Measurements from ENCODE around the gene CBLN3. TPM values are rescaled to one million over a fixed set of nuclear protein-coding genes. Genes with fewer than 3 reads are reported as not detected.

Gene CBLN3
- total RNA-seq, 2 experiments from 2014 or later = 2.0 to 6.7 TPM

DNA sequence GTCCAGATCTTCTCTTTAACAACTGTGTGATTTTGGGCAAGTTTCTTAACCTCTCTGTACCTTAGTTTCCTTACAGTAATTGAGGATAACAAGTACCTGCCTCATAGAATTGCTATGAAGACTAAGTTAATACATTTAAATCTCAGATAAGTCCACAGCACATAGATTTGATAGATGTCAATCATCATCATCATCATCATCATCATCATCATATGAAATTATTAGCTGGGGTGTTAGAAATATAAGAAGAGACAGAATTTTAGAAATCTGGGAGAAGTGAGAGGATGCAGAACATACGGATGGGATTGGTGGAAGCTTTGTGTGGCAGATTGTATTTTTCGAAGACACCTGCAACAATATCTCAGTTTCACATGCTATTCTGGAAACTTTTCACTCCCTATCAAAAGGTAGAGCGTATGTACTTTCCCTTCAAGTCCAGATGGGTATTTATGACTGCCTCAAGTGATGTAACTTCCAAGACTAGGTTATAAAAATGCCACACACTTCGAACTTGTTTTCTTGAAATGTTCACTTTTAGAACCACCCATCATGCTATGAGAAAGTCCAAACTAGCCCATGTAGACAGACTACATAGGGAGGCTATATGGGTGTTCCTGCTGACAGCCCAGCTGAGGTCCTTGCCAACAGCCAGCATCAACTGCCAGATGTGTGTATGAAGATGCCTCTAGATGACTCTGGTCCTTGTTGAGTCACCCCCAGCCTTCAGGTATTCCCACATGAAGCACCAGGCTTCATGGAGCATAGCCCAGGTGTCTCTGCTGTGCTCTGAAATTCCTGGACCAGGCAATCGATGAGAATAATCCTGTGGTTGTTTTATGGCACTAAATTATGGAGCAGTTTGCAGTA is 33.8 kb upstream of the CBLN3 start:
- POLR2A ChIA-PET = interaction anchor here (1.0 kb wide), 1 partner anchor 22 kb away, joined by 4 read pairs; no protein-coding TSS in a partner anchor
- Histone ChIP-seq H2AFZ (ENCODE audit: low read length) (peak overlapping the region; percentile 12; the same call in 1 of the 2 replicates), H3K36me3 (ENCODE audit: insufficient read depth, low read length) (no peaks in the 10 kb centered on the region), H3K4me1 (ENCODE audit: insufficient read depth, low read length, poor library complexity, severe bottlenecking) (peaks cover 29% of the 10 kb centered on the region), H4K20me1 (ENCODE audit: insufficient read depth, low read length) (no peaks in the 10 kb centered on the region), H3K4me3 (ENCODE audit: low read depth, low read length, poor library complexity, severe bottlenecking) (peak overlapping the region; percentile 14), H3K9me2 (ENCODE audit: insufficient read depth, low read length) (no peaks in the 10 kb centered on the region), H3K27ac (ENCODE audit: low read depth, low read length, poor library complexity, severe bottlenecking) (peak overlapping the region; percentile 82), H3K4me2 (ENCODE audit: low read length) (peak overlapping the region; percentile 53), H3K9me3 (ENCODE audit: low read length) (no peaks in the 10 kb centered on the region), H3K79me2 (ENCODE audit: insufficient read depth, low read depth, low read length) (no peaks in the 10 kb centered on the region)
- no peak for TF ChIP-seq EZH2phosphoT487 (IDR thresholded peaks at IDR 0.05; ENCODE audit: borderline replicate concordance, low read depth, low read length)
- TF ChIP-seq, protein P1, sequence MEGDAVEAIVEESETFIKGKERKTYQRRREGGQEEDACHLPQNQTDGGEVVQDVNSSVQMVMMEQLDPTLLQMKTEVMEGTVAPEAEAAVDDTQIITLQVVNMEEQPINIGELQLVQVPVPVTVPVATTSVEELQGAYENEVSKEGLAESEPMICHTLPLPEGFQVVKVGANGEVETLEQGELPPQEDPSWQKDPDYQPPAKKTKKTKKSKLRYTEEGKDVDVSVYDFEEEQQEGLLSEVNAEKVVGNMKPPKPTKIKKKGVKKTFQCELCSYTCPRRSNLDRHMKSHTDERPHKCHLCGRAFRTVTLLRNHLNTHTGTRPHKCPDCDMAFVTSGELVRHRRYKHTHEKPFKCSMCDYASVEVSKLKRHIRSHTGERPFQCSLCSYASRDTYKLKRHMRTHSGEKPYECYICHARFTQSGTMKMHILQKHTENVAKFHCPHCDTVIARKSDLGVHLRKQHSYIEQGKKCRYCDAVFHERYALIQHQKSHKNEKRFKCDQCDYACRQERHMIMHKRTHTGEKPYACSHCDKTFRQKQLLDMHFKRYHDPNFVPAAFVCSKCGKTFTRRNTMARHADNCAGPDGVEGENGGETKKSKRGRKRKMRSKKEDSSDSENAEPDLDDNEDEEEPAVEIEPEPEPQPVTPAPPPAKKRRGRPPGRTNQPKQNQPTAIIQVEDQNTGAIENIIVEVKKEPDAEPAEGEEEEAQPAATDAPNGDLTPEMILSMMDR (conservative IDR thresholded peaks at IDR 0.05; ENCODE audit: low read length) = no peak
- peak; percentile 64 for DNase-seq (ENCODE audit: low spot score)
- CTCF ChIA-PET (ENCODE audit: unreplicated experiment) = no interaction called here
- TSS peak; percentile 50 for BruUV-seq (replicated peaks)
- intact Hi-C loops (cut with micrococcal nuclease; ENCODE audit: unreplicated experiment) = no loop called here

DNA sequence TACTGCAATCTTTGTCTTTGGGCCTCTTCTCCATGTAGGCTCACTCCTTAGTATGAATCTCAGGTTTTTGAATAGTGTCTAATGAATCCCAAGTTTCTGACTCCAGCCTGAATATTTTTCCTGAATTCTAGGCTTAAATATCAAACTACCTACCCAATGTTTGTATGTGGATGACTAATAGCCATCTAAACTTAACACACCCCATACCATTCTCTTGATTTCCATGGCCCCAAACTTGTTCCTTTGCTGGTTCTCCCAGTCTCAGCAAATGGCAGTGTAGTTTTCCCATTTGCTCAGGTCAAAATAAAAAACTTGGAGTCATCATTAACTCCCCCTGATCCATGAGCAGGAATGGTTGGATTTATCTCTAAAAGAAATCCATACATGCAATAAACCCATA is 31.9 kb upstream of the CBLN3 start:
- Histone ChIP-seq H3K27ac (ENCODE audit: low read depth, low read length, poor library complexity, severe bottlenecking) (no peak overlapping the region), H2AFZ (ENCODE audit: low read length) (no peak overlapping the region), H3K36me3 (ENCODE audit: insufficient read depth, low read length) (no peaks in the 10 kb centered on the region), H3K9me3 (ENCODE audit: low read length) (no peaks in the 10 kb centered on the region), H3K79me2 (ENCODE audit: insufficient read depth, low read depth, low read length) (no peaks in the 10 kb centered on the region), H3K4me3 (ENCODE audit: low read depth, low read length, poor library complexity, severe bottlenecking) (no peak overlapping the region), H3K9me2 (ENCODE audit: insufficient read depth, low read length) (no peaks in the 10 kb centered on the region), H3K4me2 (ENCODE audit: low read length) (no peak overlapping the region), H4K20me1 (ENCODE audit: insufficient read depth, low read length) (no peaks in the 10 kb centered on the region), H3K4me1 (ENCODE audit: insufficient read depth, low read length, poor library complexity, severe bottlenecking) (peaks cover 29% of the 10 kb centered on the region)
- no peak for DNase-seq (ENCODE audit: low spot score)
- no peak for TF ChIP-seq EZH2phosphoT487 (IDR thresholded peaks at IDR 0.05; ENCODE audit: borderline replicate concordance, low read depth, low read length)
- TF ChIP-seq, protein P1 (conservative IDR thresholded peaks at IDR 0.05; ENCODE audit: low read length) = no peak
- ChIA-PET CTCF (ENCODE audit: unreplicated experiment) (no interaction called here), POLR2A (no interaction called here)
- intact Hi-C loops (cut with micrococcal nuclease; ENCODE audit: unreplicated experiment) = no loop called here
- BruUV-seq (replicated peaks) = no TSS peak

DNA sequence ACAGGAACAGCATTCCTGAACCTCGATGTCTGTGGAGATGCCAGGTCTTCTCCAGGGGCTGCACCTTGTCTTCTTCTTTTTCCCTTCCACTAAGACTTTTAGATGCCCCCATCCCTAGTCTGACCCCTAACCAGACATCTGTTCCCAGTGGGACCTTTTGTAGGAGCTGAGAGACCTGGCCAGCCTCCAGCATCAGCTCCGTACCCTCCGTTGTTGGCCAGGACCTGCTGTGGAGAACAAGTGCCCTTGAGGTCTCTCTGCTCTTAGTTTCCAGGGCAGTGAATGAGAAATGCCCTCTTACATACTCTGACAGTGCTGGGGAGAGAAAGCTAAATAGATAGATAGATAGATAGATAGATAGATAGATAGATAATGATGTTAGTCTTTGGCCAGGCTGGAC is 29.9 kb upstream of the CBLN3 start:
- 0 out of 2 replicates have a peak, but pooled peaks cover 2% of the 10 kb centered on the region for H3K9me3 ChIP-seq (ENCODE audit: low read length)
- no peaks in the 10 kb centered on the region for H3K9me2 ChIP-seq (ENCODE audit: insufficient read depth, low read length)
- ChIA-PET POLR2A (interaction anchor here (1.1 kb wide), 1 partner anchor 18 kb away, joined by 3 read pairs; no protein-coding TSS in a partner anchor), CTCF (ENCODE audit: unreplicated experiment) (no interaction called here)
- H3K4me1 ChIP-seq (ENCODE audit: insufficient read depth, low read length, poor library complexity, severe bottlenecking) = peaks cover 17% of the 10 kb centered on the region
- no peaks in the 10 kb centered on the region for H3K79me2 ChIP-seq (ENCODE audit: insufficient read depth, low read depth, low read length)
- no peak overlapping the region for H2AFZ ChIP-seq (ENCODE audit: low read length)
- H3K36me3 ChIP-seq (ENCODE audit: insufficient read depth, low read length) = no peaks in the 10 kb centered on the region
- BruUV-seq (replicated peaks) = no TSS peak
- TF ChIP-seq EZH2phosphoT487 (IDR thresholded peaks at IDR 0.05; ENCODE audit: borderline replicate concordance, low read depth, low read length) = no peak
- TF ChIP-seq, protein P1 (conservative IDR thresholded peaks at IDR 0.05; ENCODE audit: low read length) = no peak
- no peak for DNase-seq (ENCODE audit: low spot score)
- no peak overlapping the region for H3K27ac ChIP-seq (ENCODE audit: low read depth, low read length, poor library complexity, severe bottlenecking)
- H3K4me3 ChIP-seq (ENCODE audit: low read depth, low read length, poor library complexity, severe bottlenecking) = no peak overlapping the region
- intact Hi-C loops (cut with micrococcal nuclease; ENCODE audit: unreplicated experiment) = no loop called here
- H4K20me1 ChIP-seq (ENCODE audit: insufficient read depth, low read length) = no peaks in the 10 kb centered on the region
- no peak overlapping the region for H3K4me2 ChIP-seq (ENCODE audit: low read length)

Data from OCI-LY7 (cell line).